Measurements from ENCODE around the gene BCAS4. TPM values are rescaled to one million over a fixed set of nuclear protein-coding genes. Genes with fewer than 3 reads are reported as not detected.
A peak's percentile ranks its signal among the peaks of the same experiment; 100 is the strongest.
"Not testable (repeated sequence)": the region's sequence is repeated elsewhere in the genome, so short reads cannot be mapped to it uniquely, and the experiment has no call there.

BCAS4 gene
- total RNA-seq, 2 donors from 2014 or later = 9.5 to 25.2 TPM

DNA sequence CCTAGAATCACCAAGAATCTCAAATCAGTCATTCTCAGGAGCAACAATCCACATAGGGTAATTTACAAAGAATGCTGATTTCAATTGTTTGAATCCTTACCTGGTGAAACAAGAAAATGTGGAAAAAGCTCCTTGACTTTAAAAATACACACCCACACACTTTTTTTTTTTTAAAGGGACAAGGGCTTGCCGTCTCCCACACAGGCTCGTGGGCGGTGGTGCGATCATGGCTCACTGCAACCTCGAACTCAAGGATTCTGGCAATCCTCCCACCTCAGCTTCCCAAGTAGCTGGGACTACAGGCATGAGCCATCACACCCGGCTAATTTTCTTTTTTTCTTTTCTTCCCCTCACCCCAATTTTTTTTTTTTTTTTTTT, 32.8 kb upstream of the BCAS4 start:
- 86 to 97% methylated on average over 5 to 6 of the region's 6 CpGs for WGBS, 2 experiments (ENCODE audit: insufficient coverage in 1 of 2, insufficient read length in 1 of 2)
- TF ChIP-seq, protein P1, sequence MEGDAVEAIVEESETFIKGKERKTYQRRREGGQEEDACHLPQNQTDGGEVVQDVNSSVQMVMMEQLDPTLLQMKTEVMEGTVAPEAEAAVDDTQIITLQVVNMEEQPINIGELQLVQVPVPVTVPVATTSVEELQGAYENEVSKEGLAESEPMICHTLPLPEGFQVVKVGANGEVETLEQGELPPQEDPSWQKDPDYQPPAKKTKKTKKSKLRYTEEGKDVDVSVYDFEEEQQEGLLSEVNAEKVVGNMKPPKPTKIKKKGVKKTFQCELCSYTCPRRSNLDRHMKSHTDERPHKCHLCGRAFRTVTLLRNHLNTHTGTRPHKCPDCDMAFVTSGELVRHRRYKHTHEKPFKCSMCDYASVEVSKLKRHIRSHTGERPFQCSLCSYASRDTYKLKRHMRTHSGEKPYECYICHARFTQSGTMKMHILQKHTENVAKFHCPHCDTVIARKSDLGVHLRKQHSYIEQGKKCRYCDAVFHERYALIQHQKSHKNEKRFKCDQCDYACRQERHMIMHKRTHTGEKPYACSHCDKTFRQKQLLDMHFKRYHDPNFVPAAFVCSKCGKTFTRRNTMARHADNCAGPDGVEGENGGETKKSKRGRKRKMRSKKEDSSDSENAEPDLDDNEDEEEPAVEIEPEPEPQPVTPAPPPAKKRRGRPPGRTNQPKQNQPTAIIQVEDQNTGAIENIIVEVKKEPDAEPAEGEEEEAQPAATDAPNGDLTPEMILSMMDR (conservative IDR thresholded peaks at IDR 0.05) = no peak
- Histone ChIP-seq H3K4me1 (ENCODE audit: control insufficient read depth, insufficient read depth, low read length) (peaks cover 12% of the 10 kb centered on the region), H3K36me3 (ENCODE audit: control insufficient read depth, insufficient read depth, low read length) (no peaks in the 10 kb centered on the region), H3K4me3 (ENCODE audit: low read length) (no peak overlapping the region), H3K9ac (ENCODE audit: extremely low read depth, low read length, poor library complexity, severe bottlenecking) (no peak overlapping the region), H3K27ac (ENCODE audit: low read depth, low read length) (peak overlapping the region; percentile 27), H3K9me3 (ENCODE audit: control insufficient read depth, low read length) (no peaks in the 10 kb centered on the region), H3K27me3 (ENCODE audit: control insufficient read depth, insufficient read depth, low read length, poor library complexity, severe bottlenecking) (no peaks in the 10 kb centered on the region)
- Mint-ChIP-seq H3K27ac (peak overlapping the region; percentile 92), H3K4me1 (peaks cover 21% of the 10 kb centered on the region), H3K4me3 (no peak overlapping the region), H3K36me3 (ENCODE audit: low read depth) (no peaks in the 10 kb centered on the region), H3K9me3 (no peaks in the 10 kb centered on the region), H3K27me3 (ENCODE audit: insufficient read depth) (no peaks in the 10 kb centered on the region)
- DNase-seq = no peak

DNA sequence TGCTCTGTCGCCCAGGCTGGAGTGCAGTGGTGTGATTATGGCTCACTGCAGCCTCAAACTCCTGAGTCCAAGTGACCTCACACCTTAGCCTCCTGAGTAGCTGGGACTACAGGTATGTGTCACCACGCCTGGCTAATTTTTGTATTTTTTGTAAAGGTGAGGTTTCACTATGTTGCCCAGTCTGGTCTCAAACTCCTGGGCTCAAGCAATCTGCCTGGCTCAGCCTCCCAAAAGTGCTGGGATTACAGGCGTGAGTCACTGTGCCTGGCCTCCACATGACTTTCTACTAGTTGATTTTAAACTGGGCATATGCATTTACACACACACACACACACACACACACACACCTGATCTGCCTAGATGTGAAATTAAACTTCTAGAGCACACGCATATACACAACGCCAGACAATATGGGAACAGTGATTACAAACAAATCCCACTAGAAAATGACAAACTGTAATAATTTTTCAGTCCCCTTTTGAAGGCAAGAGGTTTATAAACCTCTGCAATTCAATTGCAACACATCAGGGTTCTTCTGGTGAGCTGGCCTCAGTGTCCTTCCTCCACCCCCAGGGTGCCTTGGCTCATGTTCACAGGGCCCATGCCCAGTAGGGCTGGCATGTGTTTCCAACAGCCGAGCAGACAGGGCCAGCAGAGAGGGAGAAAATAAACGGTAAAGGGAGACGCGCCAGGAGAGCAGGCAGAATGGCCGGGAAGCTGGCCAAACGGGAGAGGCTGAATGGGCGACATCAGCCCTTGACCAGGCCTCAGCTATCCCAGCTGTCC, 32.2 kb upstream of the BCAS4 start:
- Histone ChIP-seq H3K4me3 (ENCODE audit: low read length) (no peak overlapping the region), H3K4me1 (ENCODE audit: control insufficient read depth, insufficient read depth, low read length) (peaks cover 13% of the 10 kb centered on the region), H3K27me3 (ENCODE audit: control insufficient read depth, insufficient read depth, low read length, poor library complexity, severe bottlenecking) (no peaks in the 10 kb centered on the region), H3K36me3 (ENCODE audit: control insufficient read depth, insufficient read depth, low read length) (no peaks in the 10 kb centered on the region), H3K9ac (ENCODE audit: extremely low read depth, low read length, poor library complexity, severe bottlenecking) (no peak overlapping the region), H3K9me3 (ENCODE audit: control insufficient read depth, low read length) (no peaks in the 10 kb centered on the region), H3K27ac (ENCODE audit: low read depth, low read length) (no peak overlapping the region)
- no peak for DNase-seq
- peaks cover 26% of the 10 kb centered on the region for H3K4me1 Mint-ChIP-seq
- no peak overlapping the region for H3K4me3 Mint-ChIP-seq
- 94 to 95% methylated on average over 6 to 12 of the region's 12 CpGs for WGBS, 2 experiments (ENCODE audit: insufficient coverage in 1 of 2, insufficient read length in 1 of 2)
- TF ChIP-seq, protein P1 (conservative IDR thresholded peaks at IDR 0.05) = no peak
- H3K9me3 Mint-ChIP-seq = no peaks in the 10 kb centered on the region
- no peaks in the 10 kb centered on the region for H3K27me3 Mint-ChIP-seq (ENCODE audit: insufficient read depth)
- no peaks in the 10 kb centered on the region for H3K36me3 Mint-ChIP-seq (ENCODE audit: low read depth)
- H3K27ac Mint-ChIP-seq = peak overlapping the region; percentile 92

DNA sequence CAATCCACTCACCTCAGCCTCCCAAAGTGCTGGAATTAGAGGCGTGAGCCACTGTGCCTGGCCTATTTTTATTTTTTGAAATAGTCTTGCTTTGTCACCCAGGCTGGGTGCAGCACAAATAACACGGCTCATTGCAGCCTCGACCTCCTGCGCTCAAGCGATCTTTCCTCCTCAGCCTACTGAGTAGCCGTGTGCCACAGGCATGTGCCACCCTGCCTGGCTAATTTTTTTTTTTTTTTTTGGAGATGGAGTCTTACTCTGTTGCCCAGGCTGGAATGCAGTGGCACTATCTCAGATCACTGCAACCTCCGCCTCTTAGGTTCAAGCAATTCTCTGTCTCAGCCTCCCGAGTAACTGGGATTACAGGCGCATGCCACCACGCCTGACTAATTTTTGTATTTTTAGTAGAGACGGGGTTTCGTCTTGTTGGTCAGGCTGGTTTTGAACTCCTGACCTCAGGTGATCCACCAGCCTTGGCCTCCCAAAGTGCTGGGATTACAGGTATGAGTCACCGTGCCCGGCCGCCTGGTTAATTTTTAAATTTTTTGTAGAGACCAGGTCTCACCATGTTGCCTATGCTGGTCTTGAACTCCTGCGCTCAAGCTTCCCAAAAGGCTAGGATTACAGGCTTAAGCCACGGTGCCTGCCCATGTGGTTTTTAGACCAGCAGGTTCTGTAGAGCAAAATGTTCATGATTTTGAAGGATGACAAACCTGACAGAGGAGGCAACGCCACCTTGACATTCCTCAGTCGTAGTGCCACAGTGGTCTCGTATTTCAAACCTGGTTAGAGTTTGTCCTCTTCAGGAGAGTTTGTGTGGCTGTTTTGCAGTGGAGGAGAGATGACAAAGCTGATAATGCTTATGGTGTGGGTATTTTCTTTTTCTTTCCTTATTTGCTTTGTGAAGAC, 31.1 kb upstream of the BCAS4 start:
- not testable (repeated sequence) for H3K27me3 ChIP-seq (ENCODE audit: control insufficient read depth, insufficient read depth, low read length, poor library complexity, severe bottlenecking); H3K9me3 ChIP-seq (ENCODE audit: control insufficient read depth, low read length); H3K36me3 ChIP-seq (ENCODE audit: control insufficient read depth, insufficient read depth, low read length); H3K27me3 Mint-ChIP-seq (ENCODE audit: insufficient read depth); H3K4me3 ChIP-seq (ENCODE audit: low read length); H3K9me3 Mint-ChIP-seq; H3K4me3 Mint-ChIP-seq; H3K27ac ChIP-seq (ENCODE audit: low read depth, low read length); H3K36me3 Mint-ChIP-seq (ENCODE audit: low read depth); H3K9ac ChIP-seq (ENCODE audit: extremely low read depth, low read length, poor library complexity, severe bottlenecking)
- WGBS, 2 experiments (ENCODE audit: insufficient coverage in 1 of 2, insufficient read length in 1 of 2) = 93 to 96% methylated on average over 18 to 20 of the region's 20 CpGs
- Mint-ChIP-seq H3K27ac (peak overlapping the region; percentile 35), H3K4me1 (peaks cover 31% of the 10 kb centered on the region)
- peak; percentile 51 for DNase-seq
- peaks cover 13% of the 10 kb centered on the region for H3K4me1 ChIP-seq (ENCODE audit: control insufficient read depth, insufficient read depth, low read length)

DNA sequence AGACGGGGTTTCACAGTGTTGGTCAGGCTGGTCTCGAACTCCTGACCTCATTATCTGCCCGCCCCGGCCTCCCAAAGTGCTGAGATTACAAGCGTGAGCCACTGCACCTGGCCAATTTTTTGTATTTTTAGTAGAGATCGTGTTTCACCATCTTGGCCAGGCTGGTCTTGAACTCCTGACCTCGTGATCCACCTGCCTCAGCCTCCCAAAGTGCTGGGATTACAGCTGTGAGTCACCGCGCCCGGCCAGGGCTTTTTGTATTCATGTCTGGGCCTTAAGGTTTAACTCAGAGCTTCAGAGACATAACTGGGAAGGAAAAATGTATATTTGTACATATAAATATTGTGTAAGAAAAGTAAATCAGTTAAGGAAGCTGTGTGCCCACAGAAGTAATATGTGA, 29.6 kb upstream of the BCAS4 start:
- H3K4me1 ChIP-seq (ENCODE audit: control insufficient read depth, insufficient read depth, low read length) = peaks cover 13% of the 10 kb centered on the region
- not testable (repeated sequence) for H3K9me3 ChIP-seq (ENCODE audit: control insufficient read depth, low read length); H3K27me3 Mint-ChIP-seq (ENCODE audit: insufficient read depth); H3K36me3 ChIP-seq (ENCODE audit: control insufficient read depth, insufficient read depth, low read length); H3K27ac ChIP-seq (ENCODE audit: low read depth, low read length); H3K27ac Mint-ChIP-seq; H3K9ac ChIP-seq (ENCODE audit: extremely low read depth, low read length, poor library complexity, severe bottlenecking); H3K9me3 Mint-ChIP-seq; H3K27me3 ChIP-seq (ENCODE audit: control insufficient read depth, insufficient read depth, low read length, poor library complexity, severe bottlenecking); H3K4me3 Mint-ChIP-seq; H3K36me3 Mint-ChIP-seq (ENCODE audit: low read depth); H3K4me3 ChIP-seq (ENCODE audit: low read length)
- DNase-seq = peak; percentile 17
- peaks cover 31% of the 10 kb centered on the region for H3K4me1 Mint-ChIP-seq
- 92 to 96% methylated on average over 7 to 10 of the region's 10 CpGs for WGBS, 2 experiments (ENCODE audit: insufficient coverage in 1 of 2, insufficient read length in 1 of 2)

All from endodermal cell (in vitro differentiated cells).